HepG2 (cell line): ENCODE measurements around the gene MORN1. TPM values are rescaled to one million over a fixed set of nuclear protein-coding genes. Genes with fewer than 3 reads are reported as not detected.

Source experiments
- ATF7 ChIP-seq, 2 experiments: fragments of 450-650 bp in 1 of 2; sonication (generic) in 1 of 2; formaldehyde crosslinking in 1 of 2; IDR thresholded peaks; 2 replicates each; pipeline versions ENCODE4 v1.4.0 to v1.6.1; 2016 to 2020; ENCODE audit warnings: antibody characterized with exemption in 1 of 2, mild to moderate bottlenecking in 1 of 2, missing genetic modification reagents in 1 of 2
- BRF2 ChIP-seq: sonication (generic); formaldehyde crosslinking; IDR thresholded peaks from 2 replicates; pipeline ENCODE4 v1.8.1; 2022; ENCODE audit warnings: mild to moderate bottlenecking, missing genetic modification reagents
- GATAD1 ChIP-seq: IDR thresholded peaks from 2 replicates; pipeline ENCODE4 v1.6.1; 2016; ENCODE audit warnings: missing genetic modification reagents, missing compliant biosample characterization
- KDM5A ChIP-seq: fragments of 200-600 bp; sonication (generic); IDR thresholded peaks from 2 replicates; pipeline ENCODE4 v1.7.0; 2018; ENCODE audit warnings: antibody characterized with exemption, mild to moderate bottlenecking, low read length, borderline replicate concordance
- MAX ChIP-seq: IDR thresholded peaks from 2 replicates; pipeline ENCODE4 v1.6.1; 2012; ENCODE audit warnings: inconsistent platforms
- NCOR1 ChIP-seq: fragments of 200-600 bp; sonication (generic); IDR thresholded peaks from 2 replicates; pipeline ENCODE4 v1.7.0; 2017; ENCODE audit warnings: antibody characterized with exemption, low read length, borderline replicate concordance
- PAF1 ChIP-seq: IDR thresholded peaks from 2 replicates; pipeline ENCODE4 v1.6.1; 2016; ENCODE audit warnings: missing genetic modification reagents, missing compliant biosample characterization
- PAWR ChIP-seq: sonication (generic); formaldehyde crosslinking; IDR thresholded peaks from 2 replicates; pipeline ENCODE4 v1.4.0; 2020; ENCODE audit warnings: missing genetic modification reagents, mild to moderate bottlenecking, borderline replicate concordance
- PITX1 ChIP-seq: sonication (generic); formaldehyde crosslinking; IDR thresholded peaks from 2 replicates; pipeline ENCODE4 v1.5.1; 2020; ENCODE audit warnings: mild to moderate bottlenecking, missing genetic modification reagents
- RNF219 ChIP-seq: sonication (generic); formaldehyde crosslinking; IDR thresholded peaks from 2 replicates; pipeline ENCODE4 v1.5.0; 2020; ENCODE audit warnings: mild to moderate bottlenecking, missing genetic modification reagents
- SALL2 ChIP-seq: sonication (generic); formaldehyde crosslinking; IDR thresholded peaks from 2 replicates; pipeline ENCODE4 v1.8.1; 2023; ENCODE audit warnings: mild to moderate bottlenecking, missing genetic modification reagents, inconsistent platforms
- SMARCC2 ChIP-seq: fragments of 450-650 bp; IDR thresholded peaks from 2 replicates; pipeline ENCODE4 v1.6.1; 2017; ENCODE audit warnings: antibody characterized with exemption, mild to moderate bottlenecking
- TBX3 ChIP-seq: fragments of 450-650 bp; IDR thresholded peaks from 2 replicates; pipeline ENCODE4 v1.6.1; 2017; ENCODE audit warnings: antibody characterized with exemption, mild to moderate bottlenecking, inconsistent platforms, borderline replicate concordance
- ZGPAT ChIP-seq: IDR thresholded peaks from 2 replicates; pipeline ENCODE4 v1.6.1; 2016; ENCODE audit warnings: mild to moderate bottlenecking
- ZMAT5 ChIP-seq: sonication (generic); formaldehyde crosslinking; IDR thresholded peaks from 2 replicates; pipeline ENCODE4 v1.5.0; 2020; ENCODE audit warnings: mild to moderate bottlenecking, low read depth, missing genetic modification reagents, borderline replicate concordance
- ZNF276 ChIP-seq: sonication (generic); formaldehyde crosslinking; IDR thresholded peaks from 2 replicates; pipeline ENCODE4 v1.4.0; 2020; ENCODE audit warnings: mild to moderate bottlenecking, low read depth, missing genetic modification reagents
- ZNF362 ChIP-seq: sonication (generic); formaldehyde crosslinking; IDR thresholded peaks from 2 replicates; pipeline ENCODE4 v1.4.0; 2020; ENCODE audit warnings: missing genetic modification reagents, mild to moderate bottlenecking, borderline replicate concordance
- ZNF496 ChIP-seq: sonication (generic); formaldehyde crosslinking; IDR thresholded peaks from 2 replicates; pipeline ENCODE4 v1.8.1; 2023; ENCODE audit warnings: mild to moderate bottlenecking, moderate library complexity, missing genetic modification reagents; ENCODE audit not compliant: insufficient replicate concordance
- ZNF543 ChIP-seq: sonication (generic); formaldehyde crosslinking; IDR thresholded peaks from 2 replicates; pipeline ENCODE4 v1.4.0; 2020; ENCODE audit warnings: mild to moderate bottlenecking, missing genetic modification reagents
- ZNF670 ChIP-seq: sonication (generic); formaldehyde crosslinking; IDR thresholded peaks from 2 replicates; pipeline ENCODE4 v1.8.0; 2022; ENCODE audit warnings: mild to moderate bottlenecking, missing genetic modification reagents, borderline replicate concordance
- polyA plus RNA-seq, 8 experiments: library from polyadenylated mRNA; depleted of rRNA in 3 of 8; stranded (reverse) in 7 of 8; unstranded in 1 of 8; fragments of >200 nt; fragmentation: Illumina TruSeq in 4 of 8; extraction: Trizol in 4 of 8; gene quantifications; 2 replicates each; pipeline versions ENCODE4 v1.2.1 to v1.2.3, GENCODE V29; 2011 to 2016; ENCODE audit warnings: low read depth in 4 of 8, missing spikeins in 1 of 8, mixed read lengths in 1 of 8; ENCODE audit not compliant: insufficient read depth in 1 of 8
- total RNA-seq, 5 experiments: library from RNA; depleted of rRNA; stranded (reverse); fragments of >200 nt; fragmentation: Illumina TruSeq; extraction: Trizol; gene quantifications; 2 replicates each; pipeline ENCODE4 v1.2.3, GENCODE V29; 2016; ENCODE audit warnings: low read depth in 1 of 5

The MORN1 gene
- total and polyA plus RNA-seq, 2 of the 13 experiments (the other 11 are each of a cell fraction or from before 2014, with no cell fraction given) = 3.1 to 6.5 TPM

GRCh38 chr1:2412773-2413494 lies 21.6 kb upstream of the MORN1 start (continued):
- TF ChIP-seq BRF2 (CRISPR knock-in tag) (0 out of 2 replicates have a peak, but pooled peaks have one; percentile 39), ZNF276 (CRISPR knock-in tag) (no peak), ZGPAT (CRISPR knock-in tag) (peak; percentile 79), RNF219 (CRISPR knock-in tag) (no peak), PAWR (CRISPR knock-in tag) (no peak), SALL2 (peak; percentile 93; the same call in 1 of the 2 replicates), GATAD1 (no peak), ATF7 (IDR thresholded peaks at IDR 0.05) (no peak), ATF7 (CRISPR knock-in tag; IDR thresholded peaks at IDR 0.05) (no peak), TBX3 (no peak), ZNF362 (no peak), PAF1 (CRISPR knock-in tag) (no peak), ZMAT5 (CRISPR knock-in tag) (no peak), NCOR1 (no peak), SMARCC2 (no peak), ZNF543 (CRISPR knock-in tag) (peak; percentile 62; the same call in 1 of the 2 replicates), MAX (peak; percentile 91), PITX1 (CRISPR knock-in tag) (no peak), ZNF496 (CRISPR knock-in tag) (no peak), KDM5A (no peak), ZNF670 (no peak; the same call in 1 of the 2 replicates)
